ENCODE data around the gene GPC3. TPM values are rescaled to one million over a fixed set of nuclear protein-coding genes. Genes with fewer than 3 reads are reported as not detected.

Gene GPC3
- total RNA-seq, 1 donor from 2014 or later, result 0.12 TPM

DNA sequence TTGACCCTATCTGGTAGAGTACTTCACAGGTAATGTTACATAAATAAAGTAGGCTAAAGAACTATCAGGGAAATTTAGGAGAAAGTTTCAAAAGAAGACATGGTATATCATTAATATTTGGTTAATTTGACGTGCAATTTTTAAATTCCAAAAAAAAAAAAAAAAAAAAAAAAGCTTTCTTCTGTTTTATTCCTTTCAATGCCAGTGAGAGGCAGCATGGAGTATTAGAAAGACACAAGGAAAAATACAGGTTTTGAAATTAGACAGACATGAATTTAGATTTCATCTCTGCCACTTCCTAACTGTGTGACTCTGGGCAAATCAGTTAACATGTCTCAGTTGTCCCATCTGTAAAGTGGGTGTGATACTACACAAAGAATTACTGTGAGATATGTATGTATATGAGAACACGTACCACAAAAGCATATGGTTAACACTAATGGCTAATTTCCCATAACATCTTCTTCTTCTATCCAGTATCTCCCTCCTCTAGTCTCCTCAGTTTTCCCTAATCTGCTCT lies 132.5 kb downstream of the GPC3 start:
- intact Hi-C loops (cut with micrococcal nuclease), result no loop called here

DNA sequence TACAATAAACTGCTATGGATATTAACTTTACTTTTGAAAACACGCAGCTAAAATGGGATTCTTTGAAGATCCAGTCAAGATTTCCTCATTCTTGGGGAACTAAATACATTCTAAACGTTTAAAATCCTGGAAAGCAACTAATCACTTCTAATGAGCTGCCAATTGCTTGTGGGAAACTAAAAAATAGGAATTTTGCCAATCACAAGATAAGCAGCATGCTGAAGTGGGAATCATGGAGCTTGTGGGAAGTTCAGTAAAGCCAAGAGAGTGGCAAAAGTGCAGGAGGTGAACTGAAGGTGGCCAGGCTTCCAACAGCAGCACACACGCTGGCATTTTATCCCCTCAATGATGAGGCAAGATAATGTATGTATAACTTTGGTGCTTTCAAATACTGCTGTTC lies 133.0 kb downstream of the GPC3 start:
- intact Hi-C loops (cut with micrococcal nuclease), result no loop called here

DNA sequence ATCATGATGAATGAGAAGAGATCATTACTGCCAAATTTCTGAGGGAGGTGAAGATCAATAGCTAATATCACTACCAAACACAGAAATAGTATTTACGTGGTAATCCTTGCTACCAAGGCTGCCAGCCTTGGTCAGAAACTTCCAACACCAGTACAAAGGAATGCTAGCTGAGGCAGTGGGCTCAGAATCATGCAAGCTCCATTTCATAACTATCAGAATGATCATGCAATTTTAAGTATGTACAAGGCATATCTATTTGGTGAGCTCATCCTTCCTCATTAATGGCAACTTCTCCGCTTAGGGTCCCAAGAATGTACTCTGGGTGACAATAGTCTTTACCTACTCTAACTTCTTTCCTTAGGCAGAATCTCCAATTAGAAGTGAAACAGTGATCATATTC lies 135.0 kb downstream of the GPC3 start:
- intact Hi-C loops (cut with micrococcal nuclease), result no loop called here

DNA sequence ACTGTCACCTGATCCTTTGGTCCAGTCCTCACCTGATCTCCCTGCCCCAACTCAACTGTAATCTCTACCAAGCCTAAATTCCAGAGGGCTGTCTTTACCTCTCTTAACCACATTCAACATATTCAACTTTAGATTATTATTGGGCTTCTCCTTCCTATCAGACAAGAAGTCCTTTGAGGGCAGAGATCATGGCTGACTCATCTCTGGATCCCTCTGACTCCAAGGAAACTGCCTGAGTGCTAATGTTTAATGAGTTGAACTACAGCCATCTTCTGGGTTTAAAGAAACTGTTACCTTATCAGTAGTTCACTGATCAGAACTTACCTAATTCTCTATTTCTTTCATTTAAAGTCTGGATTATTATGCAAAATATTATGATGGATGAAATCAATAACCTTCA lies 135.7 kb downstream of the GPC3 start:
- intact Hi-C loops (cut with micrococcal nuclease), result no loop called here

DNA sequence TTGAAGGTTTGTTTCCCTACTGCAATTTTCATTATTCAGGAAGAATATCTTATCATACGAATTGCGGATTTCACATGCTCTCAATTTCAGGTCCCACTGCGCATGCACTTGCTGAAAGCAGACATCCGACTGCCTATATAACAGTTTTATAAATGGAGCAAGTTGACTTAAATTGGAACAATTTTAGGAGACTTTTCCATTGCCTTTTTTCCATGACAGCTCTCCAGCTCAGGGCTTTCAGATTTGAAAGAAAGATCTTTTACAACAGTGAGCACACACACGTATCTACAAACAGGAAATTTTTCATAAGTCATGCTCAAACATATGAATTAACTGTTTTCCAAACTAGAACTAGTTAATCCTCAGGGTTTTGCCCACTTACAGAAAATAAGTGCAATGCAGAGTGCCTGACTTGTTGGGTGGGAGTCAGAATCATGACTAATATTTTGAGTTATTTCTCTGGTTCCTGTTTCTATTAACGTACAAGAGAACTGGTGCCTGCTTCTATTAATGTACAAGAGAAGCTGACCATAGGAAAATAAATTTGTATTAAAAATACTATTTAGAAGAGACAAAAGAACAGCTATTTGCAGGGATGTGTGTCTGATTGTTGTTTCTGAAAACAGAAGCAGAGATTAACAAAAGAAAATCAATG lies 137.9 kb downstream of the GPC3 start:
- intact Hi-C loops (cut with micrococcal nuclease), result no loop called here

DNA sequence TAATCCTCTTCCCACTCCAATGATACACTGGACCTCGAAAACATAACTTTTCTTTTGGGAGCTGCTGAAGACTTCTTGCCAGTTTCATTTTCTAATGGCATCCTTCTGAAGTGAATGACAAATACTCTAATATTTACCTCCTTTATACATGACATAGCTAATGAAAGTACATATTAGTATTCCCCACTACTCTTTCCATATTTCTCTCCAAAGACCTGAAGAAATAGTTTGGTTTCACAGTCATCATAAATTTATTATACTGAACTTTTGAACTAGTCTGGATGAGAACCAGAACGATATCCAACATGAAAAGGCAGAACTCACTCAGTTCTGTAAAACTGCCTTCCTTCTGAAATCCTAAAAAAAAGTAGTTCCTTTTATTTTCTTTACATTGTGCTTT lies 139.1 kb downstream of the GPC3 start:
- intact Hi-C loops (cut with micrococcal nuclease), result no loop called here

DNA sequence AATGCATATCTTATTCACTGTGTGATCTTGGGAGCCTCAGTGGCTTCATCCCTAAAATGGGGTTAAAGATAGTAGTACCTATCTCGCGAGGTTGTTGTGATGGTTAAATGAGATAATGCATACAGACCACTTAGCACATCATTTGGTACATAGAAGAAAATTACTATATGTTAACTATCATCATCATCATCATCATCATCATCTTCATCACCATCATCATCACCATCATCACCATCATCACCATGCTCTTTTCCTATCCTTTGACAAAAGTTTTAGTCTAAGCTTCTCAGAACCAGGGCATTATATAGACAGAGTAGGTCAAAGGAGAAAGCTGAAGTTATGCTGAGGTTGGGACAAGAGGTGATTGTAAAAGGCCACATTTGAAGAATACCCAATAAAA lies 145.0 kb downstream of the GPC3 start:
- intact Hi-C loops (cut with micrococcal nuclease), result no loop called here

DNA sequence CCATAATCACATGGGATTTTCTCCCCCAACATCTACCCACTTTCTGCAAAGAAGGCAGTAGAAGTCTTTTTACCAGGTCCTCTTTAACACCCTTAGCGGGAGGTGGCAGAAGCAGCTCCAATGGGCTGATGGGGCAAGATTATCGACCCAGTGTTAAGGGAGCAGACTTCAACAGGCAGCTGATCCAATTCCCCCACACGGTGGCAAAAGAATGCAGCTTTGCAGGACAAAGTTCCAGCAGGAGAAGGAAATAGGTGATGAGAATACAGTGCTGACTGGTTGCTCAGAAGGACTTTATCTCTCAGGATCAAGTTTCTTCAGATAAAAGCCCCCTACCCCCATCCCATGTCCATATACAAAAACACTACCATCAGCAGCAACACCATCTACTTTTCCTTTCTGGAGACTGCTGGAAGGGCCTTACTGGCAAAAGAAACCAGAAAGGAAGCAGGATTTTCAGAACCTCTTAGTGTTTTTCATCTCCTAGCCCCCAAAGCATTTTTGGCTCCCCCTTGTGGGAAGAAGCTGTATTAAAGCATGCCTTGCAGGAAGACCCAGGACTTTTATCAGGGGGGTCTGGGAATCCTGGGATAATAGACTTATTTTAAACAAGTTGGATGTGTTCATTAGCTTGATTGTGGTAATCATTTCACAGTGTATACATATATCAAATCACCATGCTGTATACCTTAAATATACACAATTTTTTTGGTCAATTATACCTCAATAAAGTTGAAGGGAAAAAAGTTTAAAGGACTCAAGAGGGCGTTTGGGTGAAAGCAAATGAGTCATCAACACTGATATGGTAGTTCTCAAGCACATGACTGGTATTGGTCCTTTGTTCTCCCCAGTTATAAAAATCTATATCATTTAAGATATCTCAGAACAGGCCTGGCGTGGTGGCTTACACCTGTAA lies 146.4 kb downstream of the GPC3 start:
- intact Hi-C loops (cut with micrococcal nuclease), result loop anchor here (1.0 to 5.0 kb wide), 3 partner anchors 47 to 558 kb away; no protein-coding TSS in a partner anchor

DNA sequence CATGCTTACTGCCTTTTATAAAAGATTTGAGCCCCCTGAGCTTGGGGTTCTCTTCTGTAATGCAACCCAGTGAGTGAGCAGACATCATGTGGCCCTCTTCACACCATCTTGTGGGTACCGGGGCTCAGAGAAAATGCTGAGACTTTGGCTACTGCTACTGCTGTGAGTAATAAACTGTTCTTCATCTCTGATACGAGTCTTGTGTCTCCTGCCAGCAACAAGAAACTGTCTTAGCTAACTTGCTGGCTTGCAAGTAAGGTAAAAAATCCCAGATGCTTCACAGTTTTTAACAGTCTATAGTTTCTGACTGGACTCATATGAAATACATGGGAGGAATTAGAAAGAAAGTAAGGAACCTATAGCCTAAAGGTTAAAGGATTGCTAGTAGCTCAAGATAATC lies 148.3 kb downstream of the GPC3 start:
- intact Hi-C loops (cut with micrococcal nuclease), result loop anchor here (5.0 kb wide), 2 partner anchors 190 to 560 kb away; no protein-coding TSS in a partner anchor

DNA sequence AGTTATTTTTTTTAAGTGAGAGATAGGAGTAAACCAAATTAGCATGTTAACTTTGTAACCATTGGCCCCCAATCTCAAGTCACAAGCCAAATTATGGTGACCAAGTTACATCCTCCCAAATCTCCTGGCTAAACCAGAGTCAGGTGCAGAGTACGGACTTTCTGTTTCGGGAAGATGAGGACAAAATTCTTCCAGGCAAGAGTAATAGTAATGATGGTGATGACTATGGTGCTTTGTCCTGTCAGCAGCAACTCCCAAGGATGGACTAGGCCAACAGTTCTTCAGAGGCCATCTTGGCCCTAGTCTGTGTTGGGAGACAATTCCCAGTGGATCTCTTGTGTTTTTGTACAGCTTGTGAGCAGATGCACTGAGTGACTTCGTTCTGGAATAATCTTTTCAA lies 148.8 kb downstream of the GPC3 start:
- intact Hi-C loops (cut with micrococcal nuclease), result loop anchor here (5.0 kb wide), 2 partner anchors 191 to 561 kb away; no protein-coding TSS in a partner anchor

DNA sequence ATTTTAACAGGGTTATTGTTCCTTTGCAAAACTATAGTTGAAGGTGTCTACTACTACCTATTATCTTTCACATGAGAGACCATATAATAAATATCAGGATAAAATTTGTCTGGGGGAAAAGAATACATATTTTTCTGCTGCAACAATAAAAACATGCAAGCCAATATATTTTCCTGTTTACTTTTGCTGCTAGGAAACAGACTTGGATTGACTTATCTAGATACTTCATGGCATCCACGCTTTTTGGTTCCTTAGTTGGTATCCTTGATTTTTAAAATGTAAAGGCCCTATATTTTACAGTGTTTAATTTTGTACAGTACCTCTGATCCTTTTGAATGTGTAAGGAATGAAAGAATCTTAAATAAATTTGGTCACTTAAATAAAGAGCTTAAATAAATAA lies 150.6 kb downstream of the GPC3 start:
- intact Hi-C loops (cut with micrococcal nuclease), result loop anchor here (5.0 kb wide), 2 partner anchors 193 to 563 kb away; no protein-coding TSS in a partner anchor

DNA sequence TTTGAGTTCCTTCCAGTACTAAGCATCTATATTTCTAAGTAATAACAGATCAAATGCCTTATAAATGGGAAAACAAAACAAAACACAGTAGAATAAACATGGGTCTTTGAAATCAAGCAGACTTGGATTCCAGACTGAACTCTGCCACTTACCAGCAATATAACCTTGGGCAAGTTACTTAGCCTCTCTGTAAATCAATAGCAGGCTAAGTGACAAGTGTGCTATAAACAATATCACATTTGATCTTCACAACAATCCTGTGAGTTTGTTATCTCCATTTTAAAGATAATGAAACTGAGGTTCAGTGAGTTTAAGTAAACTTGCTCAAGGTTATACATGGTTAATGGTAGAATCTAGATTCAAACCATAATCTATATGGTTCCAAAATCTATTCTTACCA lies 165.8 kb downstream of the GPC3 start:
- intact Hi-C loops (cut with micrococcal nuclease), result no loop called here

DNA sequence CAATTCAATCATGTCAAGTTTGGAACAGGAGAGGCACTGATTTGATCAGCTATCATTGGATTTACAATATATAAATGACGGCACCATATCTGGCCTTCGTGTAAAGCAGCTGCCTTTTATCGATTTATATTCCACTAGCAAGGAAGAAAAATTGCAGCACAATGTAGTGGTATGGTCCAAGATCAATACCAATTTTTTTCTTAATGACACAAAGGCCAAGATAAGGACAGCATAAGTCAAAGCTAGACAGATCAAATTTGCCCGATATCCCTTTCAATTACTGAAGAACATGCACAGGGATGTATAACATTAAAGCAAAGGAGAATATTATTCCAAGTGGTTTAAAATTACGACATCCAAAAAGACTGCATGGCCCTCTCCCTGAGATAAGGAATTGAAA lies 167.4 kb downstream of the GPC3 start:
- intact Hi-C loops (cut with micrococcal nuclease), result no loop called here

DNA sequence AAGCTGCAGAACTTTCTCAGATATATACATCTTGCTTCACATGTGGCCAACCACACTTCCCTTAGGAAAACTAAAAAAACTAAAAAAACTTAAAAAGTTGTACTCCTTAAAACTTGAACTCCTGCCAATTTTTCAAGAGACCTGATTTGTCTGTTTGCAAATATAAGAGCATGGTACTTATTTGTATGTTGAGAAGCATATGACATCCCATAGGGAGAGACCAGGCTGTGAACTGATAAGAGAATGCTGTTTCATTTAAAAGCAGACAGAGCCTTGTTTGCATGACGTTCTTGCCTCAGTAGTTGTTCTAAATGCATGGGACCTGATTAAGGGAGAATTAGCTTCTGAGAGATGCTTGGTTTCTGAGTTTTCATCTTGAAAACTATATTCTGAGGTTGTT lies 169.9 kb downstream of the GPC3 start:
- intact Hi-C loops (cut with micrococcal nuclease), result no loop called here

DNA sequence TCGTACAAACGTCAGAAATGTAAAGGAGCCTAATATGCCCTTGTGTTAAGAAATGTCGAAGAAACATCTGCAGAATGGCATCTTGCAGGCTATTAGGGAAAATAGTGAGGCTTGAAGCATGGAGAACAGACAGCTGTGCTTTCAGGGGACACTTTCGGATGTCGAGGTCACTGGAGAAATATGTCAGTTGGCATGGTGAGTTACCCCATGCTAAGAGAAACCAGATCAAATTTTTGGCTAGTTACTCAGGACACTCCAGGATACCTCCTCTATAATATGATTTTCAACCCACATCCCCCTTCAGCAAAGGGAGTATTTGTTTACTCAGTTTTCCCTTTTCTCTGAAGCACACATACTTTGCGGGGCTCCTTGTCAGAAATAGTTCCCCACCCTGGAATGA lies 171.4 kb downstream of the GPC3 start:
- intact Hi-C loops (cut with micrococcal nuclease), result no loop called here

DNA sequence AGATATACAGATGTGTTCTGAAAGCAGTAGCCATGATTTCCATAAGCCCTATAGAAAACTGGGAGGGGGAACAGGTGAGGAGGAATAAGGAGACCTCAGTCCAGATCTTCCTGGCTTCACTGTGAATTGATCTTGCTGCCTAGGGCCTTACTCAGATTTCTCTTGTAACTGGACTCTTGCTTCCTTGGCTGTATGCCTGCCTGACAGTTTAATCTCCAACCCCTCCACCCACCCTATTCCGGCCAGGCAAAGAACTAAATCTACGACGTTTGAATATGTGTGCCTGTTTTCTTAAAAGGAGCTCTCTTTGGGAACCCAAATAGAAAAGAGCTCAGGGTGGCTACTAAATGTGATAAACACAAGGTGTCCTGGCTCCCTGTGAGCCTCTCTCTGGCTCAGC lies 173.0 kb downstream of the GPC3 start:
- intact Hi-C loops (cut with micrococcal nuclease), result no loop called here

DNA sequence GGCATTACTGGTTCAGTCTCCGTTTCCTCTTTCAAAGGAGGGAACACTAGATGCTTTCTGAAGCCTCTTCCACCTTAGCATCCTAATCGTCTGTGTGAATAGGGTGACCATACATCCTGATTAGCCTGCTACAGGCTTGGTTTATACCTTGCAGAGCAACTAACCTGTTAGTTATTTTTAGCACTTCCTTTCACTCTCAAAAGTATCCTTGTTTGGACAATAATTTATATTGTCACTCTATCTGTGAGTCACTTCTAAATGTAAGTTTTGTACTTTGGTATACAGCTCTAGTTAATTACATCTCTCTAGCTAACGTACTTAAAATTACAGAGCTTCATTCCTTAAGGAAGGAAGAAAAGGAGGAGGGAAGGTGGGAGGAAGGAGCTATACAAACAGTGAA lies 174.5 kb downstream of the GPC3 start:
- intact Hi-C loops (cut with micrococcal nuclease), result no loop called here

DNA sequence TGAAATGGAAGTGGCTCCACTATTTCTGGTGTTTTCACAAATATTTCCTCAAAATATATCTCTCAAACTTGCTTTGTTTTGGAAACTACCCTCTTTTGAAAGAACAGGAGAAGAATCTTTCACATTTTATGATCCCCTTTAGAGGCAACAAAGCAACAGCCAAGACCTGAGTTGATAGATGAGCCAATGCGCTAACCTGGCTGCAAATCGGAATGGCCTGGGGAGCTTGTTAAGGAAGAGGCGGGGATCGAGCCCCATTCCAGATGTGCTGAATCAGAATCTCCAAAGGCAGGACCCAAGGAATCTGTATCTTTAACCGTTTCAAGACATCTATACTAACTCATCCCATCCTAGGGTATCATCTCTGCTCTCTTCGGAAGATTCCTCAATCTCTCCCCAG lies 181.3 kb downstream of the GPC3 start:
- intact Hi-C loops (cut with micrococcal nuclease), result no loop called here

DNA sequence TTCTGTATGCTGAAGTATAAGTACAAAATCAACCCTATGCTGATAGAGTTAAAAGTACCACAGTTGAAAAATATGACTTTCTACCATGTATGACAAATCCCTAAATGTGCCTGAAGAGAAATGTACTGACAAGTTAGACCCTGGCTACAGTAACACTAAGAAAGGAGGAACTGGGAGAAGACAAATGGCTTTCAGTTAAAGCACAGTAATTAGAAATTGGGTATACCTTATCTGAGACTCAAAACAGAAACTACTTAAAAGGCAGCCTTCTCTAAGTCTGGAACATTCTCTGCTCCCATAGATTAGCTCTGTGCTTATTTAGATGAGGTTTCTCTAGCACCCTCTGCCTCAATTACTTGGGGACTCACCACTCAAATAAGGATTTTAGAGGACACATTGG lies 189.1 kb downstream of the GPC3 start:
- intact Hi-C loops (cut with micrococcal nuclease), result loop anchor here (10.0 kb wide), 1 partner anchor 969 kb away; no protein-coding TSS in a partner anchor

DNA sequence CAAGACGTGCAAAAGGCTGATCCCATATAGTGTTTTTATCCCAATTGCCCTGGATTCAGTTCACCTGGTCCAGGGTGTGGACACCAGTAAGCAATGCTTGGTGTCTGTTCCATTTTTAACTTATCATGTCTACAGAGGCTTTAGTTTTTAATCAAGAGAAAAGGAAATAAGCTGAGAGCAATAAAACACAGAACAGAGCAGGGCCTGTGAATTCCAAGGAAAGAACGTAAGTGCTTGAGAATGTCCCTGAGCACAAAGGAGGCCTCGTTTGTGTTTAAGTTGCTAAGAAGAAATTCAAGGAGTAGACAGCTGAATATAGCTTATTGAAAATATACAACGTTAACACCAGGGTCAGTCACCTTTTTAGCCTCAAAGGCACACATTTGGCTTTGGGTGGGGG lies 191.3 kb downstream of the GPC3 start:
- intact Hi-C loops (cut with micrococcal nuclease), result loop anchor here (10.0 kb wide), 1 partner anchor 971 kb away; no protein-coding TSS in a partner anchor

DNA sequence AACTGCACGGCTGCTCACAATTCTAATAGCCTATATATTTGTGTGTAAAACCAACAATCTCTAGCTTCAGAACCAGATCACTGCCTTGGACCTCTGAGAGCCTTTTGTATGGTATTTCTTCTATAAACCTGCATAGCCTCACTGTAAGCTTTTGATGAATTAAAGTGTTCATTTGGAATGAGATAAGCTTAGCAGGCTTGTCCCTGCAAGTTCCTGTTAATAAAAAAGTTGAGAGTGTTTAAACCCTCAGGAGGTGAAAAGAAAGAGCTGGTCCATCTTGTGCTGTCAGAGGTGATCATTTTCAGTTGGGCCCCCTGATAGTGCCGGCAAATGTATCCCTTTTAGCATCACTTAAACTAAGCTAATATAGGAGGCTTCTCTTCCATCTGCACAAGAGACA lies 191.8 kb downstream of the GPC3 start:
- intact Hi-C loops (cut with micrococcal nuclease), result loop anchor here (10.0 kb wide), 1 partner anchor 971 kb away; no protein-coding TSS in a partner anchor
